Stimulated activated CD8-positive, alpha-beta memory T cell treated with anti-CD3 and anti-CD28 coated beads, Interleukin-15, amount 100 ng/mL, for 4 hours (primary cell): Measurements from ENCODE around the gene MPIG6B.

ENCODE experiments used
- DNase-seq, 2 donors: peaks; one replicate each; pipeline ENCODE4 v3.0.0-alpha.2; 2020; ENCODE audit warnings: low read depth in 2 of 2

MPIG6B gene

GRCh38 chr6:31737315-31737990 is 14.3 kb downstream of the MPIG6B start:
- DNase-seq = no peak

- DNase-seq = peak; percentile 28 to 52
These were observed 15.1 kb downstream of the MPIG6B start for GRCh38 chr6:31737991-31738979.

DNA sequence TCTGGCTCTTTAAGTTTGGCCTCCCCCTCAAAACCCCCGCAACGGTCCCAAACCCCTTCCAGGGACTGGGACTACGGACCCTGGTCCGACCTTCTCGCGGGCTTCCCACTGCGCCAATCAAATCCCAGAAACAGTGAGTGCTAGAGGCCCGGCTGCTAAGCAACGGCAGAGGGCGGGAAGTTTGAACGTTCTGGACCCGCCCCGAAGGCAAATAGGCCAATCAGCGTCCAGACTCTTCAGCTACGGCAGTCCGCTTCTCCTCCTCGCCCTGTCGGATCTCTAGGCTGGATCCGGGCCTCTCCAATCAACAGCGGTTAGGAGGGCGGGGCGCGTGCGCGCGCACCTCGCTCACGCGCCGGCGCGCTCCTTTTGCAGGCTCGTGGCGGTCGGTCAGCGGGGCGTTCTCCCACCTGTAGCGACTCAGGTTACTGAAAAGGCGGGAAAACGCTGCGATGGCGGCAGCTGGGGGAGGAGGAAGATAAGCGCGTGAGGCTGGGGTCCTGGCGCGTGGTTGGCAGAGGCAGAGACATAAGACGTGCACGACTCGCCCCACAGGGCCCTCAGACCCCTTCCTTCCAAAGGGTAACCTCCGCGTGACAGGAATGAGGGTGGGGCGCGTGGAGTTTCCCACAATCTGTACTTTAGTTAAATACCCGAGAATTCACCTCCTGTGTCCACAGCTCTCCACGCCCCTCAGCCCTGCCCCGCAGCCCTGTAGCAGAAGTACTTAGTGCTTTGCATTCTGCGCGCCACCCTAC is 16.6 kb downstream of the MPIG6B start, which contains the start of gene MSH5:
Gene MSH5, plus strand, starts transcription at position 367 of the 758 bp plus-strand sequence. CDS start 462 bp downstream, outside the sequence.
- DNase-seq = peak; percentile 88 to 91

GRCh38 chr6:31740397-31741223 is 17.4 kb downstream of the MPIG6B start:
- DNase-seq = no peak

GRCh38 chr6:31741815-31742214 is 18.6 kb downstream of the MPIG6B start:
- no peak for DNase-seq

DNA sequence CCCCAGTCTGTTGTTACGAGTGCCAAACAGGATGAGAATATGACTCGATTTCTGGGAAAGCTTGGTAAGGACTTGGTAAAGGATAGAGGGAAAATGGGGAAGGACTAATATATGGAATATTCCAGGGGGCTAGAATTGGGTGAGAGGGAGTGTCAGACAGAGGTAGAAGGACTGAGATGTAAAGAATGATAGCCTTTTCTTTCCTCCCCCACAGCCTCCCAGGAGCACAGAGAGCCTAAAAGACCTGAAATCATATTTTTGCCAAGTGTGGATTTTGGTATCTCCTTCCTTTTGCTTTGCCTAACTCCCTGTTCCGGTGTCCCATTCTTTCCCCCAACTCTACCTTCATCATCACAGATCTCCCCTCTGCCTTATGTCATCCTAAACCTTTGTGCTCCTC is 19.7 kb downstream of the MPIG6B start:
- no peak for DNase-seq

DNA sequence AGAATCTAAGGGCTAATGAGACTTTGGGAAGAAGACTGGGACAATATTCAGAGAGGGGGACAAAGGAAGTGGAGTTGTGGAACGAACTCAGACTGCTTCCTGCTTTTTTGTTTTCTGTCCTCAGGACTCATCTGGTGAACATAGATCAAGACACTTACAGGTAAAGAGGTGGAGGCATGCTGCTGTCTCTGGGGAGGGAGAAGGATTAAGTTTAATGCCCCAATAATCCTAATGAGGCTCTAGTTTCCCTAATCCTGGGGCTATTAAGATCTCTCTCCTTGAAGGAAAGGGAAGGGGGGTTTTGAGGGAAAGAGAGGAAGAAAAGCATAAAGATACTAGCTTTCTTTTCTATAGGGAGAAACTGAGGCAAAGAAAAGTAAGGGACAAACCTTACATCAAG is 21.2 kb downstream of the MPIG6B start:
- DNase-seq = no peak

GRCh38 chr6:31749301-31750036 is 26.3 kb downstream of the MPIG6B start:
- no peak for DNase-seq

DNA sequence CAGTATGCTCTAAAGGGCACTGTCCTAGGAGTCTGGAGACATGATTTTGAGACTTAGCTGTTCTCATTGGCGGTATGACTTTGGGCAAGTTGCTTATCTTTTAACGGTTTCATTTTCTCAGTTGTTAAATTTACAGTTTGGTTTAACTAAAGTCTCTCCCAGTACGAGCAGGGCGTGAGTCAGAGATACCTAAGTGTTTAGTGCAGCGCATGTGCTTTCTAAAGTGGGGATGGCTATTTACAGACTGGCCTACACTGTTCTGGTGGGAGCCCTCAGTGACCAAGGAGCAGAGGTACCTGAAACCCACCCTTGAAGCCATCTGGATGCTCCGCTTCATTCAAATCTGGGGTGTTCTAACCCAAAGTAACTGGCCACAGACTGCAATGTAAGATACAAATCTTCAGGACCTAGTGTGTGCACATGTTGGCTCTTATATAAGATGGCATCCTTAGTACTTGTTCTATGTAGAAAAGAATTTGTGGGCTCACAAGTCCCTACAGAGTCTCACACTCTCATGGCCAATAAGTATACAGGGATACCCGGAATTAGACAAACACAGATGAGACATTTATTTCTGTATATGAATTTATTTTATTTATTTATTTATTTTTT is 27.3 kb downstream of the MPIG6B start:
- no peak for DNase-seq

- no peak for DNase-seq
These were observed 29.7 kb downstream of the MPIG6B start for GRCh38 chr6:31752739-31753319.

GRCh38 chr6:31758281-31758680 is 35.1 kb downstream of the MPIG6B start:
- no peak for DNase-seq

DNA sequence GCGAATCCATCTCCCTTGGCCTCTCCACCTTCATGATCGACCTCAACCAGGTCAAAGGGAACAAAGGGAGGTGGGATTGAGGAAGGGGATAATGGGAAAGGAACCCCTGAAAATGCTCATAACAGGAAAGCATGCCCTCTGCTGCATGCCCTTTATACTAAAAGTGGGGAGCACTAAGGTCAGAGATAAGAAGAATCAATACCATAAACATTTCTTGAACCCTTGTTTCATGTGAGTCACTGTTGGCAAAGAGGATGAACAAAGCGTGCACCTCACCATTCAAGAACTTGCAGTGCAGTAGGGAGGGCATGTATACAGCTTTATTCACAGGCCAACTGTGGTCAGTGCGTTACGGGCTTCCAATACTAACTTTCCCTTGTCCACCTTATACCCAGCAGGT is 37.6 kb downstream of the MPIG6B start:
- DNase-seq = no peak

DNA sequence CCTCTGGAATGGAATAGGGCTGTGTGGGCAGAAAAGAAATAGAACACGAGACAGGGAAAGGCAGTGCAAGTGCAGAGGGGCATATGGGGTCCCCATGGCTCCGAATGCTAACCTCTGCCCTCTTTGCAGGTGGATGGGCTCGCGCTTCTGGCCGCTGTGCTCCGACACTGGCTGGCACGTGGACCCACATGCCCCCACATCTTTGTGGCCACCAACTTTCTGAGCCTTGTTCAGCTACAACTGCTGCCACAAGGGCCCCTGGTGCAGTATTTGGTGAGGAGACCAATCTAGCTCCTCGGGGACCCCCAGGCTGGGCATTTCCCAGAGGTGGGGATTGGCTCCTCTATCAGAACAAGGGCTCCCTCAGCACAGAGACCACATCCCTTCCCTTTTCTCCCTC is 38.2 kb downstream of the MPIG6B start:
- no peak for DNase-seq

- DNase-seq = no peak
These were observed 39.2 kb downstream of the MPIG6B start, which contains the start of gene SAPCD1 for GRCh38 chr6:31762356-31762755. TSS of gene SAPCD1 (plus strand) at chr6:31762656. CDS start at chr6:31763055, 399 bp downstream.

DNA sequence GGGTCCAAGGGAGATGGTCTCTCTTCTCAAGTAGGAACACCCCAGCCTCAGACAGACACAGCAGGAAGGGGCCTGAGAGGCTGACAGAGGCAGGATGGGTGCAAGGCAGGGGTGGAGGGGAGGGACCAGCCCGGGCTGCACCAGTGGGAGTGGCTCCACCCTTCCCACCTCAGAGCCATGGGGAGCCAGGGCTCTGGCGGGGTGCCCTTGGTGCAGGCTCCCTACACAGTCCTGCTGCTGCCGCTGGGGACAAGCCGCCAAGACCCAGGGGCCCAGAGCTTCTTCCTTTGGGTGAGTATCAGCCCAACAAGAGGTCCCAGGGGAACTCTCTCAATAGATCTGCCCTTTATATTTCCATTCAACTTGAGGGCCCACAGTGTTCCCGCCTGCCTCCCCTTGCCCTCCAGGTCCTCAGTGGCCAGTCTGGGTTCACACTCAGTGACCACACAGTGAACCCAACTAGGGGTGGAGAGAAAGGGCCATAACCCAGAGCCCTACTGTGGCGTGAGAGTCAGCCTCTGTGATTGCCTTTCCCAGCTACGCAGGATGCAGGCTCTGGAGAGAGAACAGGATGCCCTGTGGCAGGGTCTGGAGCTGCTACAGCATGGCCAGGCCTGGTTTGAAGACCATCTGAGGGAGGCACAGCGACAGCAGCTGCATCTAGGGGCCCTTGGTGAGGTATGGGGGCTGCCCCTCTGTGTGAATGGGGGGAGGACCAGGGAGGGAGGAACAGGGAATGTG is 39.9 kb downstream of the MPIG6B start:
- no peak for DNase-seq

DNA sequence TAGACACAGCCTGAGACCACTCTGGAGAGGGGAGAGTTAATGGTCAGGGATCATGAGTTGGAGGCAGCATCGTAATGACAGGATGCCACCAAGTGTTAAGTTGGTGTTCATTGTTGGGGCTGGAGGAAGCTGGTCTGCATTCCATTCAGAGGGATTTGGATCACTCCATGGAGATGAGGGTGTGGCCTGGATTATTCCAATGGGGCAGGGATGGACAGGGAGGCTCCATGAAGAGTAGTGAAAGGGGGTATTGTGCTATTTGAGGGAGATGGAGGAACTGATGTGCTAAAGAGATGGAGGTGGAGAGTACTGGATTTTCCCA is 40.4 kb downstream of the MPIG6B start:
- no peak for DNase-seq

DNA sequence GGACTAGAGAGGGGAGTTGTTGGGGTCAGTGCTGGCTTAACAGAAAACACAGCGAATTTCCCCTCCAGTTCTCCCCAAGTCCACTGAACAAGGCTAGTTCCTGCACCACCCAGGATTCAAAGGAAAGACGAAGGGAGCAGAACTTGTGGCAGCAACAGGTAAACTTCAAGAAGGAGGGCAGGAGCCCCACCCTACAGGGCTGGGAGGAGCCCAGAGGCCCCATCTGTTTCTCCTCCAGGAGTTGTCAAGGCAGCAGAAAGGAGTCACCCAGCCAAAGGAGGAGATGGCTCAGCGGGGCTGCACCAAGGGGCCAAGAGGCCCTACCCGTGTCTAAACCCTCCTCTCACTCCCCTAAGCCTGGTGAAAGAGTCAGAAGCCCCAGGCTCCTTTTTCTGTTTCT is 41.0 kb downstream of the MPIG6B start:
- DNase-seq = no peak

DNA sequence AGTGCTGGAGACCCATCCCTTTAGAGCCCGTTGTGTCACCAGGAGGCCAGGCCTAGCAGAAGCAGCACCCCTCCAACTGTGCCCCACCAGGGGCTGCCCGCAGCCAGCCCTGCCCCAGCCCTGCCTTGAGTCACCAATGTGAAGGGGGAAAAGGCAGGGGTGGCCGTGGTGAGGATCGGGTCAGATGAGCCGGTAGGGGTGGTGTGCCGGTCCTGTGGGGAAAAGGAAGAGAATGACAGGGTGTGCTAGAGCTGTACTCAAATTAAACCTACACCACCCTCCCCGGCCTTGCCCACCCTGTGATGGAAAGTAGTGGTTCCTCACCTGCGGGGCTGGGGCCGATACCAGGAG is 42.4 kb downstream of the MPIG6B start:
- DNase-seq = no peak
